ENCODE data around the gene ST8SIA5.

The ST8SIA5 gene

GRCh38 chr18:46696268-46696667 lies 60.6 kb downstream of the ST8SIA5 start:
- Histone ChIP-seq H3K79me2 (ENCODE audit: insufficient read depth, low read length) (no peaks in the 10 kb centered on the region), H4K20me1 (ENCODE audit: insufficient read depth, low read length) (no peaks in the 10 kb centered on the region), H3K9ac (ENCODE audit: low read depth, low read length) (no peak overlapping the region), H3K27ac (ENCODE audit: low read length) (no peak overlapping the region), H3K4me1 (ENCODE audit: insufficient read depth, low read length) (no peaks in the 10 kb centered on the region), H3K9me3 (ENCODE audit: insufficient read depth, low read length, severe bottlenecking) (no peaks in the 10 kb centered on the region), H3K4me3 (ENCODE audit: low read depth in 1 of 2, low read length in 2 of 2) (no peak overlapping the region), H3K4me2 (ENCODE audit: insufficient read depth, low read length) (no peak overlapping the region), H3K27me3 (ENCODE audit: insufficient read depth, low read length, poor library complexity) (peaks cover 5% of the 10 kb centered on the region), H3K36me3 (ENCODE audit: insufficient read depth, low read length) (no peaks in the 10 kb centered on the region), H2AFZ (ENCODE audit: low read depth, low read length) (no peak overlapping the region)
- DNase-seq (no peak), ATAC-seq (ENCODE audit: insufficient read depth, low read depth) (no peak)
- TF ChIP-seq, protein P1, sequence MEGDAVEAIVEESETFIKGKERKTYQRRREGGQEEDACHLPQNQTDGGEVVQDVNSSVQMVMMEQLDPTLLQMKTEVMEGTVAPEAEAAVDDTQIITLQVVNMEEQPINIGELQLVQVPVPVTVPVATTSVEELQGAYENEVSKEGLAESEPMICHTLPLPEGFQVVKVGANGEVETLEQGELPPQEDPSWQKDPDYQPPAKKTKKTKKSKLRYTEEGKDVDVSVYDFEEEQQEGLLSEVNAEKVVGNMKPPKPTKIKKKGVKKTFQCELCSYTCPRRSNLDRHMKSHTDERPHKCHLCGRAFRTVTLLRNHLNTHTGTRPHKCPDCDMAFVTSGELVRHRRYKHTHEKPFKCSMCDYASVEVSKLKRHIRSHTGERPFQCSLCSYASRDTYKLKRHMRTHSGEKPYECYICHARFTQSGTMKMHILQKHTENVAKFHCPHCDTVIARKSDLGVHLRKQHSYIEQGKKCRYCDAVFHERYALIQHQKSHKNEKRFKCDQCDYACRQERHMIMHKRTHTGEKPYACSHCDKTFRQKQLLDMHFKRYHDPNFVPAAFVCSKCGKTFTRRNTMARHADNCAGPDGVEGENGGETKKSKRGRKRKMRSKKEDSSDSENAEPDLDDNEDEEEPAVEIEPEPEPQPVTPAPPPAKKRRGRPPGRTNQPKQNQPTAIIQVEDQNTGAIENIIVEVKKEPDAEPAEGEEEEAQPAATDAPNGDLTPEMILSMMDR (IDR thresholded peaks at IDR 0.05; ENCODE audit: borderline replicate concordance, extremely low read depth, low read length, poor library complexity, severe bottlenecking), result no peak
- TF ChIP-seq EZH2 (IDR thresholded peaks at IDR 0.05; ENCODE audit: borderline replicate concordance, low read depth, low read length, severe bottlenecking), result no peak

DNA sequence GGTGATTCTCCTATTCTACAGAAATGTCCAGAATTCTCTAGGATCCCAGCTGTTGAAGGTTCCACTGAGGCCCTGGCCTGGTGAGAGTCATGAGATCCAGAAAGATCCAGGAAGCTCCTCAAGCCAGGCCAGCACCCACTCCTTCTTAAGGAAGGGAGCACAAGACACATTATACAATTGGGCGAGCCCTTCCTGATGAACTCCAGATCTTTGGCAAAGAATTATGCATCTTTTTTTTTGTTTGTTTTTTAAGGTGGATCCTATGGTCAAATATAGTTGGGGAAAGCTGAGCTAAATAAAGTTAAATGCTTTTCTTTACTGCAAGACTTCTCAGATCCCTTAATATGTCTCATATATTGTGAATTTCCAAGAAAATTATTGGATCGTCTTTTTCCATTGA lies 62.9 kb downstream of the ST8SIA5 start:
- Histone ChIP-seq H2AFZ (ENCODE audit: low read depth, low read length) (no peak overlapping the region), H3K4me1 (ENCODE audit: insufficient read depth, low read length) (no peaks in the 10 kb centered on the region), H3K79me2 (ENCODE audit: insufficient read depth, low read length) (no peaks in the 10 kb centered on the region), H3K36me3 (ENCODE audit: insufficient read depth, low read length) (no peaks in the 10 kb centered on the region), H3K9me3 (ENCODE audit: insufficient read depth, low read length, severe bottlenecking) (no peaks in the 10 kb centered on the region), H3K4me2 (ENCODE audit: insufficient read depth, low read length) (no peak overlapping the region), H4K20me1 (ENCODE audit: insufficient read depth, low read length) (no peaks in the 10 kb centered on the region), H3K27ac (ENCODE audit: low read length) (no peak overlapping the region), H3K4me3 (ENCODE audit: low read depth in 1 of 2, low read length in 2 of 2) (no peak overlapping the region), H3K9ac (ENCODE audit: low read depth, low read length) (no peak overlapping the region), H3K27me3 (ENCODE audit: insufficient read depth, low read length, poor library complexity) (peaks cover 5% of the 10 kb centered on the region)
- TF ChIP-seq, protein P1 (IDR thresholded peaks at IDR 0.05; ENCODE audit: borderline replicate concordance, extremely low read depth, low read length, poor library complexity, severe bottlenecking), result no peak
- no peak for TF ChIP-seq EZH2 (IDR thresholded peaks at IDR 0.05; ENCODE audit: borderline replicate concordance, low read depth, low read length, severe bottlenecking)
- ATAC-seq (ENCODE audit: insufficient read depth, low read depth), result no peak
- DNase-seq, result no peak

- no peaks in the 10 kb centered on the region for H4K20me1 ChIP-seq (ENCODE audit: insufficient read depth, low read length)
- ATAC-seq (ENCODE audit: insufficient read depth, low read depth), result no peak
Measured at GRCh38 chr18:46688853-46689525, 67.9 kb downstream of the ST8SIA5 start.

More at GRCh38 chr18:46688853-46689525, 67.9 kb downstream of the ST8SIA5 start:
- DNase-seq, result no peak
- H3K36me3 ChIP-seq (ENCODE audit: insufficient read depth, low read length), result no peaks in the 10 kb centered on the region
- H3K27ac ChIP-seq (ENCODE audit: low read length), result no peak overlapping the region
- H3K4me3 ChIP-seq (ENCODE audit: low read depth in 1 of 2, low read length in 2 of 2), result no peak overlapping the region
- no peak overlapping the region for H3K9ac ChIP-seq (ENCODE audit: low read depth, low read length)
- H3K4me2 ChIP-seq (ENCODE audit: insufficient read depth, low read length), result no peak overlapping the region
- no peak overlapping the region for H2AFZ ChIP-seq (ENCODE audit: low read depth, low read length)
- H3K9me3 ChIP-seq (ENCODE audit: insufficient read depth, low read length, severe bottlenecking), result no peaks in the 10 kb centered on the region
- peaks cover 5% of the 10 kb centered on the region for H3K27me3 ChIP-seq (ENCODE audit: insufficient read depth, low read length, poor library complexity)
- no peaks in the 10 kb centered on the region for H3K4me1 ChIP-seq (ENCODE audit: insufficient read depth, low read length)
- TF ChIP-seq, protein P1 (IDR thresholded peaks at IDR 0.05; ENCODE audit: borderline replicate concordance, extremely low read depth, low read length, poor library complexity, severe bottlenecking), result no peak
- TF ChIP-seq EZH2 (IDR thresholded peaks at IDR 0.05; ENCODE audit: borderline replicate concordance, low read depth, low read length, severe bottlenecking), result no peak
- H3K79me2 ChIP-seq (ENCODE audit: insufficient read depth, low read length), result no peaks in the 10 kb centered on the region
